ENCODE measurements around the gene MRPL53.
A peak's percentile ranks its signal among the peaks of the same experiment; 100 is the strongest.

The MRPL53 gene

DNA sequence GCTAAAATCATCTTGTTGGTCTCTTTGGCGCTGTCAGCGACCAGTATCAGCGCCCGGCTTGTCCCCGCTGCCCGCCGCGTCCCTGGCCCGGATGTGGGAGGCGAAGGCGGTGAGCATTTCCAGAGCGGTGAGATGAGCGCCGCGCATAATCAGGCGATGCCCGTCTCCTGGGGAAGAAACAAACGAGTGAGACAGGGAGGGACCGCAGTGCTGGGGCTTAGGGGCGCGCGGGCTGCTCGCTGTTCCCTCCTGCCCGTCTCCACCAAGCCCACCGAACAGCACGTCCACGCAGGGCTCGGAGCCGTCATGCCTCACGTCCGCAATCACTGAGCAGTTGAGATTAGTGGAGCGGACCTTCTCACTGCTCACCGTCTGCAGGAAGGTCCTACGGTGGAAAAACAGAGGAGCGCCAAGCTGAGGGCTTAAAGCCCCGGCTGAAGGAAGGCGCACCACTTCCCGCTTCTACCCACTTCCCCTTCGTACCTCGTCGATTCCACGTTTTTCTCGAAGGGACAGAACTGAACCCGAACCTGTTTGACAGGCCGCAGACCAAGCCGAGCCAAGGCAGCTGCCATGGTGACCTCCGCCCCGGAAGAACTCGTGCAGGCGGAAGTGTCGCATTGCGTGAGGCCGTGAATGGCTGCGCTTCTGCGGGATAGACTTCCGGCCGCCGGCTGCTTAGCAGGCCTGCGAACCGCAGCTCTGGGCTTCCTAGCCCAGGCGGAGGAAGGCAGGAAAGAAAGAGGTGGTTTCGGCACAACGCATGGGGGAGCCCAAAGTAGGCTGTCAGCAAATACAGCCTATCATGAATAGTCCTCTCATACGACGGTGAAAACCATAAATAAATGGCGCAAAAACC lies at the start of gene MRPL53 (continued):
- TF ChIP-seq ZNF561 (tag by site-specific recombination; IDR thresholded peaks at IDR 0.05; ENCODE audit: borderline replicate concordance) = peak; percentile 21; the same call in 1 of the 2 replicates
- TF ChIP-seq EGR2 (tag by site-specific recombination; IDR thresholded peaks at IDR 0.05; ENCODE audit: low read depth) = peak; percentile 49
- TF ChIP-seq ZNF112 (tag by site-specific recombination; IDR thresholded peaks at IDR 0.05) = no peak
- no peak for TF ChIP-seq ZNF529 (tag by site-specific recombination; IDR thresholded peaks at IDR 0.05; ENCODE audit: insufficient replicate concordance)
- peak; percentile 70 for TF ChIP-seq ZNF324 (tag by site-specific recombination; IDR thresholded peaks at IDR 0.05)
- no peak for TF ChIP-seq KLF7 (tag by site-specific recombination; IDR thresholded peaks at IDR 0.05; ENCODE audit: borderline replicate concordance)
- TF ChIP-seq ZNF747 (tag by site-specific recombination; IDR thresholded peaks at IDR 0.05) = no peak
- no peak for TF ChIP-seq ZNF626 (tag by site-specific recombination; IDR thresholded peaks at IDR 0.05)
- peak; percentile 61 for TF ChIP-seq ZNF394 (tag by site-specific recombination; IDR thresholded peaks at IDR 0.05; ENCODE audit: borderline replicate concordance)
- no peak for TF ChIP-seq ZNF157 (tag by site-specific recombination; IDR thresholded peaks at IDR 0.05)
- TF ChIP-seq ZNF248 (tag by site-specific recombination; IDR thresholded peaks at IDR 0.05) = no peak
- TF ChIP-seq, protein P1, sequence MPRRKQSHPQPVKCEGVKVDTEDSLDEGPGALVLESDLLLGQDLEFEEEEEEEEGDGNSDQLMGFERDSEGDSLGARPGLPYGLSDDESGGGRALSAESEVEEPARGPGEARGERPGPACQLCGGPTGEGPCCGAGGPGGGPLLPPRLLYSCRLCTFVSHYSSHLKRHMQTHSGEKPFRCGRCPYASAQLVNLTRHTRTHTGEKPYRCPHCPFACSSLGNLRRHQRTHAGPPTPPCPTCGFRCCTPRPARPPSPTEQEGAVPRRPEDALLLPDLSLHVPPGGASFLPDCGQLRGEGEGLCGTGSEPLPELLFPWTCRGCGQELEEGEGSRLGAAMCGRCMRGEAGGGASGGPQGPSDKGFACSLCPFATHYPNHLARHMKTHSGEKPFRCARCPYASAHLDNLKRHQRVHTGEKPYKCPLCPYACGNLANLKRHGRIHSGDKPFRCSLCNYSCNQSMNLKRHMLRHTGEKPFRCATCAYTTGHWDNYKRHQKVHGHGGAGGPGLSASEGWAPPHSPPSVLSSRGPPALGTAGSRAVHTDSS (tag by site-specific recombination; IDR thresholded peaks at IDR 0.05) = no peak
- peak; percentile 93 for TF ChIP-seq YY1 (tag by site-specific recombination; IDR thresholded peaks at IDR 0.05)
- TF ChIP-seq ZNF416 (tag by site-specific recombination; IDR thresholded peaks at IDR 0.05) = no peak
- peak; percentile 45; the same call in 1 of the 2 replicates for TF ChIP-seq SP7 (tag by site-specific recombination; IDR thresholded peaks at IDR 0.05)
- TF ChIP-seq, protein P2, sequence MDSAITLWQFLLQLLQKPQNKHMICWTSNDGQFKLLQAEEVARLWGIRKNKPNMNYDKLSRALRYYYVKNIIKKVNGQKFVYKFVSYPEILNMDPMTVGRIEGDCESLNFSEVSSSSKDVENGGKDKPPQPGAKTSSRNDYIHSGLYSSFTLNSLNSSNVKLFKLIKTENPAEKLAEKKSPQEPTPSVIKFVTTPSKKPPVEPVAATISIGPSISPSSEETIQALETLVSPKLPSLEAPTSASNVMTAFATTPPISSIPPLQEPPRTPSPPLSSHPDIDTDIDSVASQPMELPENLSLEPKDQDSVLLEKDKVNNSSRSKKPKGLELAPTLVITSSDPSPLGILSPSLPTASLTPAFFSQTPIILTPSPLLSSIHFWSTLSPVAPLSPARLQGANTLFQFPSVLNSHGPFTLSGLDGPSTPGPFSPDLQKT (IDR thresholded peaks at IDR 0.05; ENCODE audit: borderline replicate concordance, low read depth, low read length) = peak; percentile 59
- no peak for TF ChIP-seq BCL11B (tag by site-specific recombination; IDR thresholded peaks at IDR 0.05; ENCODE audit: low read depth)
- TF ChIP-seq, protein P3, sequence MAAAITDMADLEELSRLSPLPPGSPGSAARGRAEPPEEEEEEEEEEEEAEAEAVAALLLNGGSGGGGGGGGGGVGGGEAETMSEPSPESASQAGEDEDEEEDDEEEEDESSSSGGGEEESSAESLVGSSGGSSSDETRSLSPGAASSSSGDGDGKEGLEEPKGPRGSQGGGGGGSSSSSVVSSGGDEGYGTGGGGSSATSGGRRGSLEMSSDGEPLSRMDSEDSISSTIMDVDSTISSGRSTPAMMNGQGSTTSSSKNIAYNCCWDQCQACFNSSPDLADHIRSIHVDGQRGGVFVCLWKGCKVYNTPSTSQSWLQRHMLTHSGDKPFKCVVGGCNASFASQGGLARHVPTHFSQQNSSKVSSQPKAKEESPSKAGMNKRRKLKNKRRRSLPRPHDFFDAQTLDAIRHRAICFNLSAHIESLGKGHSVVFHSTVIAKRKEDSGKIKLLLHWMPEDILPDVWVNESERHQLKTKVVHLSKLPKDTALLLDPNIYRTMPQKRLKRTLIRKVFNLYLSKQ (tag by site-specific recombination; IDR thresholded peaks at IDR 0.05; ENCODE audit: borderline replicate concordance) = no peak
- TF ChIP-seq ZNF664 (tag by site-specific recombination; IDR thresholded peaks at IDR 0.05) = no peak
- TF ChIP-seq, protein P4, sequence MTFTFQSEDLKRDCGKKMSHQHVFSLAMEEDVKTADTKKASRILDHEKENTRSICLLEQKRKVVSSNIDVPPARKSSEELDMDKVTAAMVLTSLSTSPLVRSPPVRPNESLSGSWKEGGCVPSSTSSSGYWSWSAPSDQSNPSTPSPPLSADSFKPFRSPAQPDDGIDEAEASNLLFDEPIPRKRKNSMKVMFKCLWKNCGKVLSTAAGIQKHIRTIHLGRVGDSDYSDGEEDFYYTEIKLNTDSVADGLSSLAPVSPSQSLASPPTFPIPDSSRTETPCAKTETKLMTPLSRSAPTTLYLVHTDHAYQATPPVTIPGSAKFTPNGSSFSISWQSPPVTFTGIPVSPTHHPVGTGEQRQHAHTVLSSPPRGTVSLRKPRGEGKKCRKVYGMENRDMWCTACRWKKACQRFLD (tag by site-specific recombination; IDR thresholded peaks at IDR 0.05) = no peak
- TF ChIP-seq ZNF426 (tag by site-specific recombination; IDR thresholded peaks at IDR 0.05) = no peak
- TF ChIP-seq ZNF138 (tag by site-specific recombination; IDR thresholded peaks at IDR 0.05; ENCODE audit: borderline replicate concordance) = no peak
- TF ChIP-seq PRDM1 (tag by site-specific recombination; IDR thresholded peaks at IDR 0.05) = no peak
- TF ChIP-seq ZEB2 (tag by site-specific recombination; IDR thresholded peaks at IDR 0.05) = 0 out of 2 replicates have a peak, but pooled peaks have one; percentile 40
- peak; percentile 96 for TF ChIP-seq YY2 (tag by site-specific recombination; IDR thresholded peaks at IDR 0.05)
- TF ChIP-seq ZNF114 (tag by site-specific recombination; IDR thresholded peaks at IDR 0.05) = no peak
- TF ChIP-seq ZNF510 (tag by site-specific recombination; IDR thresholded peaks at IDR 0.05; ENCODE audit: insufficient replicate concordance) = no peak
- no peak for TF ChIP-seq MZF1 (tag by site-specific recombination; IDR thresholded peaks at IDR 0.05; ENCODE audit: borderline replicate concordance)
- no peak for TF ChIP-seq TCF7L2 (IDR thresholded peaks at IDR 0.05; ENCODE audit: borderline replicate concordance, low read depth, low read length)
- peak; percentile 45; the same call in 1 of the 2 replicates for TF ChIP-seq ZNF24 (tag by site-specific recombination; IDR thresholded peaks at IDR 0.05)
- peak; percentile 74 for TF ChIP-seq ZXDB (tag by site-specific recombination; IDR thresholded peaks at IDR 0.05)
- no peak for TF ChIP-seq ZFP3 (tag by site-specific recombination; IDR thresholded peaks at IDR 0.05; ENCODE audit: low read depth)
- TF ChIP-seq ZBTB17 (tag by site-specific recombination; IDR thresholded peaks at IDR 0.05) = peak; percentile 97
- TF ChIP-seq ZFHX2 (tag by site-specific recombination; conservative IDR thresholded peaks at IDR 0.05) = peak; percentile 29; the same call in 1 of the 2 replicates
- TF ChIP-seq ZNF555 (tag by site-specific recombination; conservative IDR thresholded peaks at IDR 0.05) = no peak
- no peak for TF ChIP-seq RBAK (tag by site-specific recombination; IDR thresholded peaks at IDR 0.05)

Data from HEK293 (cell line).